ENCODE results near the gene TYW1B.
"Not testable (repeated sequence)": the region's sequence is repeated elsewhere in the genome, so short reads cannot be mapped to it uniquely, and the experiment has no call there.

The TYW1B gene

GRCh38 chr7:72540106-72540611 is 287.8 kb downstream of the TYW1B start:
- in situ Hi-C loops (cut with MboI; ENCODE audit: low pct_unique_long_range_greater_than_20kb, low sequenced_read_pairs, unreplicated experiment), result no loop called here
- TF ChIP-seq, protein P1, sequence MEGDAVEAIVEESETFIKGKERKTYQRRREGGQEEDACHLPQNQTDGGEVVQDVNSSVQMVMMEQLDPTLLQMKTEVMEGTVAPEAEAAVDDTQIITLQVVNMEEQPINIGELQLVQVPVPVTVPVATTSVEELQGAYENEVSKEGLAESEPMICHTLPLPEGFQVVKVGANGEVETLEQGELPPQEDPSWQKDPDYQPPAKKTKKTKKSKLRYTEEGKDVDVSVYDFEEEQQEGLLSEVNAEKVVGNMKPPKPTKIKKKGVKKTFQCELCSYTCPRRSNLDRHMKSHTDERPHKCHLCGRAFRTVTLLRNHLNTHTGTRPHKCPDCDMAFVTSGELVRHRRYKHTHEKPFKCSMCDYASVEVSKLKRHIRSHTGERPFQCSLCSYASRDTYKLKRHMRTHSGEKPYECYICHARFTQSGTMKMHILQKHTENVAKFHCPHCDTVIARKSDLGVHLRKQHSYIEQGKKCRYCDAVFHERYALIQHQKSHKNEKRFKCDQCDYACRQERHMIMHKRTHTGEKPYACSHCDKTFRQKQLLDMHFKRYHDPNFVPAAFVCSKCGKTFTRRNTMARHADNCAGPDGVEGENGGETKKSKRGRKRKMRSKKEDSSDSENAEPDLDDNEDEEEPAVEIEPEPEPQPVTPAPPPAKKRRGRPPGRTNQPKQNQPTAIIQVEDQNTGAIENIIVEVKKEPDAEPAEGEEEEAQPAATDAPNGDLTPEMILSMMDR (IDR thresholded peaks at IDR 0.05; ENCODE audit: extremely low read depth, insufficient read depth, missing control alignments), result no peak
- no peak for DNase-seq (ENCODE audit: low spot score)

GRCh38 chr7:72539702-72540101 is 288.3 kb downstream of the TYW1B start:
- in situ Hi-C loops (cut with MboI; ENCODE audit: low pct_unique_long_range_greater_than_20kb, low sequenced_read_pairs, unreplicated experiment), result no loop called here
- DNase-seq (ENCODE audit: low spot score), result no peak
- TF ChIP-seq, protein P1 (IDR thresholded peaks at IDR 0.05; ENCODE audit: extremely low read depth, insufficient read depth, missing control alignments), result no peak

GRCh38 chr7:72538856-72539255 is 289.1 kb downstream of the TYW1B start:
- TF ChIP-seq, protein P1 (IDR thresholded peaks at IDR 0.05; ENCODE audit: extremely low read depth, insufficient read depth, missing control alignments), result no peak
- no peak for DNase-seq (ENCODE audit: low spot score)
- in situ Hi-C loops (cut with MboI; ENCODE audit: low pct_unique_long_range_greater_than_20kb, low sequenced_read_pairs, unreplicated experiment), result no loop called here

DNA sequence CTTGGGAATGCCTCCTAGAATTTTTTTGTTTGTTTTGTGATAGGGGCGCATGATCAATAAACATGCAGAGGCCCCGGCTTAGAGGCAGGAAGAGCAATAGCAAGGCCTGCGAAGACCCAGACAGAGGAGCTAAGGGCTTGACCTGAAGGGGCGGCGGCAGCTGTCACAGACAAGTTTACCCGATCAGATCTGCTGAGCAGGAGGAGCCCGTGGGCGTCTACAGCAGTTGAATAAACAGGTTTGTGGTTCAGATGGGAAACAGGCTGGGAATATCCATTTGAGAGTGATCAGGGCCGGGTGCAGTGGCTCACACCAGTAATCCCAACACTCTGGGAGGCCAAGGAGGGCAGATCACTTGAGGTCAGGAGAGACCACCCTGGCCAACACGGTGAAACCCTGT is 289.9 kb downstream of the TYW1B start:
- in situ Hi-C loops (cut with MboI; ENCODE audit: low pct_unique_long_range_greater_than_20kb, low sequenced_read_pairs, unreplicated experiment), result no loop called here
- TF ChIP-seq, protein P1 (IDR thresholded peaks at IDR 0.05; ENCODE audit: extremely low read depth, insufficient read depth, missing control alignments), result no peak
- no peak for DNase-seq (ENCODE audit: low spot score)

- DNase-seq (ENCODE audit: low spot score); in situ Hi-C loops (cut with MboI; ENCODE audit: low pct_unique_long_range_greater_than_20kb, low sequenced_read_pairs, unreplicated experiment): not testable (repeated sequence)
Measured at GRCh38 chr7:72536038-72536437, 292.0 kb downstream of the TYW1B start.

- in situ Hi-C loops (cut with MboI; ENCODE audit: low pct_unique_long_range_greater_than_20kb, low sequenced_read_pairs, unreplicated experiment); DNase-seq (ENCODE audit: low spot score): not testable (repeated sequence)
Measured at GRCh38 chr7:72531048-72531447, 297.0 kb downstream of the TYW1B start.

Data from GM13977 (cell line).